GM19328 (cell line): ENCODE measurements around the gene ERBB4.

Experiments
- ATAC-seq: cut with Tn5 transposase; IDR thresholded peaks from one replicate; pipeline ENCODE4 v1.9.1; 2021; ENCODE audit warnings: mild to moderate bottlenecking, moderate library complexity; ENCODE audit not compliant: unreplicated experiment

Gene ERBB4

GRCh38 chr2:212538305-212539071 lies at the start of gene ERBB4:
ERBB4 (minus strand) TSS chr2:212538802; CDS start chr2:212538530, 272 bp downstream.
- ATAC-seq, result no peak

GRCh38 chr2:212580117-212580516 lies 41.5 kb upstream of the ERBB4 start:
- ATAC-seq, result no peak

GRCh38 chr2:212556296-212556695 lies 17.7 kb upstream of the ERBB4 start:
- no peak for ATAC-seq

- ATAC-seq, result no peak
Observed at GRCh38 chr2:212554233-212554632, 15.6 kb upstream of the ERBB4 start.

GRCh38 chr2:212549941-212550340 lies 11.3 kb upstream of the ERBB4 start:
- no peak for ATAC-seq

- ATAC-seq, result no peak
Observed at GRCh38 chr2:212549463-212549862, 10.9 kb upstream of the ERBB4 start.

GRCh38 chr2:212548455-212548819 lies 9.8 kb upstream of the ERBB4 start:
- no peak for ATAC-seq

GRCh38 chr2:212547716-212548454 lies 9.3 kb upstream of the ERBB4 start:
- ATAC-seq, result no peak

GRCh38 chr2:212546669-212547068 lies 8.1 kb upstream of the ERBB4 start:
- no peak for ATAC-seq

- ATAC-seq, result no peak
Observed at GRCh38 chr2:212540341-212540740, 1.7 kb upstream of the ERBB4 start.

- ATAC-seq, result no peak
Observed at GRCh38 chr2:212539072-212539880, 674 bp upstream of the ERBB4 start.

GRCh38 chr2:212537726-212538304 lies 787 bp downstream of the ERBB4 start:
- ATAC-seq, result no peak

GRCh38 chr2:212536817-212537725 lies 1.5 kb downstream of the ERBB4 start:
- ATAC-seq, result no peak

GRCh38 chr2:212535996-212536816 lies 2.4 kb downstream of the ERBB4 start:
- ATAC-seq, result no peak

GRCh38 chr2:212534336-212534735 lies 4.3 kb downstream of the ERBB4 start:
- ATAC-seq, result no peak

GRCh38 chr2:212532585-212532984 lies 6.0 kb downstream of the ERBB4 start:
- no peak for ATAC-seq

GRCh38 chr2:212532087-212532486 lies 6.5 kb downstream of the ERBB4 start:
- no peak for ATAC-seq

GRCh38 chr2:212531499-212531898 lies 7.1 kb downstream of the ERBB4 start:
- no peak for ATAC-seq

- ATAC-seq, result no peak
Observed at GRCh38 chr2:212530991-212531390, 7.6 kb downstream of the ERBB4 start.
